Glutamatergic neuron (in vitro differentiated cells): Measurements from ENCODE around the gene ROBO1. TPM values are rescaled to one million over a fixed set of nuclear protein-coding genes. Genes with fewer than 3 reads are reported as not detected.

ENCODE experiments used
- DNase-seq: peaks from one replicate; pipeline ENCODE4 v3.0.0; 2022
- H3K27ac Mint-ChIP-seq: one replicate; pipeline ENCODE4 v1.8.0; 2020; ENCODE audit warnings: mild to moderate bottlenecking, mixed read lengths, inconsistent platforms; ENCODE audit not compliant: unreplicated experiment
- H3K27me3 Mint-ChIP-seq: one replicate; pipeline ENCODE4 v1.8.0; 2020; ENCODE audit warnings: mild to moderate bottlenecking, moderate library complexity, mixed read lengths, inconsistent platforms; ENCODE audit not compliant: unreplicated experiment
- H3K36me3 Mint-ChIP-seq: one replicate; pipeline ENCODE4 v1.8.0; 2020; ENCODE audit warnings: mild to moderate bottlenecking, mixed read lengths, inconsistent platforms; ENCODE audit not compliant: unreplicated experiment
- H3K4me1 Mint-ChIP-seq: one replicate; pipeline ENCODE4 v1.8.0; 2020; ENCODE audit warnings: mild to moderate bottlenecking, low read depth, mixed read lengths, inconsistent platforms; ENCODE audit not compliant: unreplicated experiment
- H3K4me3 Mint-ChIP-seq: one replicate; pipeline ENCODE4 v1.8.0; 2020; ENCODE audit warnings: mild to moderate bottlenecking, mixed read lengths, inconsistent platforms; ENCODE audit not compliant: unreplicated experiment
- H3K9me3 Mint-ChIP-seq: one replicate; pipeline ENCODE4 v1.8.0; 2020; ENCODE audit warnings: mild to moderate bottlenecking, moderate library complexity, mixed read lengths, inconsistent platforms; ENCODE audit not compliant: unreplicated experiment
- CTCF ChIP-seq: fragments of 200-600 bp; sonication (generic); IDR thresholded peaks from one replicate; pipeline ENCODE4 v1.5.0; 2021; ENCODE audit not compliant: partially characterized antibody, unreplicated experiment
- total RNA-seq: library from RNA; stranded (reverse); fragmentation: NEBNext Ultra II Directional; extraction: Animal tissue kit (Norgen Biotek cat#: 25700); gene quantifications from one replicate; pipeline ENCODE4 v1.2.1, GENCODE V29; 2021; ENCODE audit not compliant: unreplicated experiment

ROBO1 gene
- total RNA-seq, 1 donor from 2014 or later = 505 TPM

DNA sequence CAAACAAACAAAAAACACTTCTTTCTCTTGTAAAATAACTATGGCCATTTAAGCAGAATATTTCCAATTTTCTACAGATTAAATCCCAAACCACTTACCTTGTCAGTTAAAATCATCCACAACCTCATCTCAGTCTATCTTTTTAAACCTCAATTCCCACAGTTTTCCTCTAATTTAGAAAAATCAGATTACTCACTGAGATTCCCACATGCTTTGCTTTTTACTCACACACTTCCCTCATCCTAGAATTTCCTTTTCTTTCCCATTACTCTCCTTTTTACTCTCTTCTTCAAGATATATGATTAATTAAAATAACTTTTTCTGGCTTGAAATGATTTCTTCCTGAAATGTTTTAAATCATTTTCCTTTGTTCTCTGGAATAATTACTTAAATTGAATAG, 790.7 kb downstream of the ROBO1 start:
- Mint-ChIP-seq H3K4me3 (peak overlapping the region; percentile 53), H3K36me3 (no peaks in the 10 kb centered on the region), H3K9me3 (peaks cover 17% of the 10 kb centered on the region), H3K27ac (peak overlapping the region; percentile 90), H3K4me1 (peaks cover 77% of the 10 kb centered on the region), H3K27me3 (peaks cover 7% of the 10 kb centered on the region)
- TF ChIP-seq CTCF = no peak
- no peak for DNase-seq

DNA sequence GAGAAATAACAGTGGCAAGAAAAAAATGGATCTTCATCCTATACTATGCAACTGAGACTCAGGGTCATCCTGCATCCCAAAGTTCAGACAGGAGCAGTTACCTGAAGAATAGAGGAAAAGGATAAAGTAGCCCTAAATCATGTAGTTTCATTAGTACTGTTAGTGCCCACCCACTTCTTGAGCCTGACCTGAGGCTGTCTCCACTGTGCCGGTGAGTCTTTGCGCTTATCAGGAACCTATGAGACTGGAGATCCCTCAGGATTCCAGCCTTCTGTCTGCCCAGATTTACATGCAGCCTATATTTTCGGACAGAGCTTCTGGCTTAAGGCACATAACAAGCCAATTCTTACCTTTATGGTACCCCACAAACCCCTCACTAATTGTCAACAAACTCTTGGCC, 791.6 kb downstream of the ROBO1 start:
- TF ChIP-seq CTCF = no peak
- Mint-ChIP-seq H3K4me1 (peaks cover 69% of the 10 kb centered on the region), H3K27ac (peak overlapping the region; percentile 90), H3K27me3 (peaks cover 7% of the 10 kb centered on the region), H3K36me3 (no peaks in the 10 kb centered on the region), H3K9me3 (peaks cover 17% of the 10 kb centered on the region), H3K4me3 (peak overlapping the region; percentile 31)
- DNase-seq = no peak

- Mint-ChIP-seq H3K27me3 (peaks cover 5% of the 10 kb centered on the region), H3K4me1 (peaks cover 65% of the 10 kb centered on the region), H3K9me3 (peaks cover 13% of the 10 kb centered on the region), H3K27ac (peak overlapping the region; percentile 84), H3K4me3 (peak overlapping the region; percentile 75), H3K36me3 (no peaks in the 10 kb centered on the region)
- TF ChIP-seq CTCF = no peak
- no peak for DNase-seq
Observed at GRCh38 chr3:78974181-78974790, 793.5 kb downstream of the ROBO1 start.

DNA sequence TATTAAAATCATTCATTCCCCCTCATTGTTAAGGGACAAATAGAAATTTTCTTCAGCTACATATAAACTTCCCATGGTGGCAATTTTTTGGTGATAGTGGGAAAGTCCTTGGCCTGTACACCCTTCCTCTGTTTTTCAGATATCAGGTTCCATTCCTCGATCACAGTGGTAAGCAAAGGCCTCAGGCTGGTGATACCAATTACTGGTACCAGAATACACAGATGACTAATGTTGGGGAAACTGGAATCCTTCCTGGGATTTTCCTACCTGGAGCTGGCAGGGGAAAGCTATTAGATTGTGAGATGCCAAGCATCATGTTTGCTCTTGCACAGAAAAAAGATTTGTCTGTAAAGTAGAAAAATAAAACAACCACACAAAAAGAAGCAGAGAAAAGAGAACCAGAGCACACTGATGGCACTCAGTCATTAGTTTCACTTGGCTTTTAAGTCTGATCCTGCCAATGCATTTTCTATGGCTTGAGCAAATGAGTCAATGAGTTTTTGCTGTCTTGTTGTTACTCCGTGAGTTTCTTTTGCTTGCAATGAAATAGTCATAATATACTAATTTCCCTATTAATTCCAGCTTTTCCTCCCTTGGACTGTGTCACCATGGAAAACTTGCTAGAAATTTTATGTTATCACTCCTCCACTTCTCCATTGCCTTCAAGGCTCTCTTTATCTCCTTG, 795.0 kb downstream of the ROBO1 start:
- Mint-ChIP-seq H3K9me3 (peaks cover 11% of the 10 kb centered on the region), H3K27me3 (peaks cover 6% of the 10 kb centered on the region), H3K4me3 (no peak overlapping the region), H3K27ac (peak overlapping the region; percentile 16), H3K36me3 (no peaks in the 10 kb centered on the region), H3K4me1 (peaks cover 56% of the 10 kb centered on the region)
- no peak for TF ChIP-seq CTCF
- DNase-seq = no peak

DNA sequence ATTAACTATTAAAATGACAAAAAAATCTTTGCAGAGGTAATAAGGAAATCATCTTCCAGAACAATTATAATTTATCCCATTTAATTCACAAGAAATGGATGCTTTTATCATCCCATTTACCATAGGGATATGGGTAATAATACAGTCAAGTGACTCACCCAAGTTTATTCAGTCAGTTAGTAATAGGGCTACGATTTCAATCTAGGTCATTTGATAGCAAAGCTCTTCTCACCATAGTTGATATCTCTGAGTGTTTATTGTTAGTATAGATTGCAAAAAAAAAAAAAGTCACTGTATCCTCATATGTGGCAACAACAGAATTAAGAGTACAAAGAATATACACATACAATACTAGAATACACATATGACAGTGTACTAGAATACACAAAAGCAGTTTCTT, 797.1 kb downstream of the ROBO1 start:
- Mint-ChIP-seq H3K27me3 (peaks cover 5% of the 10 kb centered on the region), H3K27ac (peak overlapping the region; percentile 2), H3K4me1 (peaks cover 47% of the 10 kb centered on the region), H3K9me3 (peaks cover 13% of the 10 kb centered on the region), H3K36me3 (no peaks in the 10 kb centered on the region), H3K4me3 (no peak overlapping the region)
- no peak for DNase-seq
- TF ChIP-seq CTCF = no peak
